HG03108 (cell line): ENCODE data around the gene VMAC.

Source experiments
- ATAC-seq: cut with Tn5 transposase; IDR thresholded peaks from one replicate; pipeline ENCODE4 v1.9.1; 2021; ENCODE audit warnings: moderate library complexity; ENCODE audit not compliant: unreplicated experiment

Gene VMAC

DNA sequence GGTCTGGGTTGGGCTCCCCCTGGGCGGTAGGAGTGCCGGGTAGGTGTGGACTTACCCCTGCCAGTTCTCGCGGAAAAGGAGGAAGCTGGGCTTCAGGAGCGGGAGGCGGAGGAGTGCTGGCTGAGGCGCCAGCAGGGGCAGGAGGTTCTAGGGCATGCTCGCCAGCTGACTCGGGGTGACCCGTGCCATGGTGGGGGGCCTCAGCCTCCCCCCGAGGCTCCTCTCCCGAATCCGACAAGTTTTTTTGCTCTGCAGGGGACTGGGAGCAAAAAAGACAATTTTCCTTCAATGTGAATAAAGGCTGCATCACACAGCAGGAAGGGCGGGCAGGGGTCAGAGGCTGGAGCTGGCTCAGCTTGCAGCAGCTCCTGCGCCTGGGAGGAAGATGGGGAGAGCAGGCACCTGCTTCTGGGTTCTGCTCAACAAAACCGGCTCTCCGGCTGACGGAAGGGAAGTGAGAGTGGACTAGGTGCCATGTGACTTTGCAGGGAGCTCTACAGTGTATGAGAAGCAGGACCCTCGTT is 46.7 kb downstream of the VMAC start:
- no peak for ATAC-seq

DNA sequence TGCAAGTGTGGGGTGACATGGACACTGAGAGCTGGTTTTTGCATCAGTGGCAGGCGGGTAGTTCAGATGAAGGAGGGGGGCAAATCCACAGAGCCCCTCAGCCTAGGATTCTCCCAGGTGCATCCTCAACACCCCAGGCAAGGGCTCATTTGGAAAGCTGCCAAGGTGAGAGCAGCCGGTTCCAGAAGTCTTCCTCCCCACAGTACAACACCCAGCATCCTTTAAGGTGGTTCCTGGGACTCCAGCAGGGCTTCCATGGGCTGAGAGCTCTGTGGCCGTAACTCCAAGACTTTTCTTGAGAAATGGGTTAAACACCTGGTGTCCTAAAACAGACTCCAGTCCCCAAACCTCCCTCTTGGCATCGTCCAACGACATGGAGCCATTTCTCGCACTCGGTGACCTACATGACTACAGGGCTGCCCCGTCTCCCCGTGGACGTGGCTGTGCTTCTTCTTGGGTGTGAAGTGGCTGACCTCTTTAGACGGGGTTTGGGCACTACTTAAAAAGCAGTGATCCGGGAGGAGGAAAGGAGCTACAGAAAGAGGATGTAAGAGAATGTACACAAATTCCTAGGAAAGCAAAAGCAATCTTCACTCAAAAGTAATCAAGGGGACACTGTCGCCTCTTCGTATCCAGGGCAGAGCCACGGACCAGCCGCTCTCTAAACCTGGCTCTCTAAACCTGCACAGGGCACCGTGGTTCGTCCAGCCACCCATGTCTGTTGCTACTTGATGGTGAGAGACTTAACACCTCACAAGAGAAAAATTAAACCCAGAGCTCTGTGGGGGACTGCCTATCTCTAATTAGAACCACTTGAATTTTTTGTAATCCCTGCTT is 47.7 kb downstream of the VMAC start:
- no peak for ATAC-seq

DNA sequence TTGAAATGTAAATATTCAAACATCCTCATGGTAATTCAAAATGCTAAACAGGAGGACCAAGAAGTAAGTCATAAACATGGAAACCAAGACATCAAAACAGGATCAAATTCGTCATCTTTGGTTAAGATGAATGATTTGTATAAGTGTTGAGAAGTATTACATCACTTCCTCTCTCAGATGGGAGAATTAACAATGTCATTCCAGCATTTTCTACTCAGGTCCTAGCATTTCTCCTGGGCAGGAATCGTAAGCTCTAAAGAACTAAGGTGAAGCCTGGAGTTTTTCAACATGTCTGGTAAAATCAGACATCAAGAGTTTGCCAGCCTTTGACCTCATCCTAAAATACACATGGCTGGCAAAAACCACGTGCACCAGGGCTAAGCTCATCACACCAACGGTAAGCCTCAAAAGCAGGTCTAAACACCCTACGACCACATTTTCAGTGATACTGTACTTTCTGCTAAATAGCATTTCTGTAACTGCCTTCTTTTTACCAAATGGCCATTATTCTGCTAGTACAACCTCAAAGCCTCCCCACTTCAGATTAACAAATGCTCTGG is 48.4 kb downstream of the VMAC start:
- no peak for ATAC-seq

DNA sequence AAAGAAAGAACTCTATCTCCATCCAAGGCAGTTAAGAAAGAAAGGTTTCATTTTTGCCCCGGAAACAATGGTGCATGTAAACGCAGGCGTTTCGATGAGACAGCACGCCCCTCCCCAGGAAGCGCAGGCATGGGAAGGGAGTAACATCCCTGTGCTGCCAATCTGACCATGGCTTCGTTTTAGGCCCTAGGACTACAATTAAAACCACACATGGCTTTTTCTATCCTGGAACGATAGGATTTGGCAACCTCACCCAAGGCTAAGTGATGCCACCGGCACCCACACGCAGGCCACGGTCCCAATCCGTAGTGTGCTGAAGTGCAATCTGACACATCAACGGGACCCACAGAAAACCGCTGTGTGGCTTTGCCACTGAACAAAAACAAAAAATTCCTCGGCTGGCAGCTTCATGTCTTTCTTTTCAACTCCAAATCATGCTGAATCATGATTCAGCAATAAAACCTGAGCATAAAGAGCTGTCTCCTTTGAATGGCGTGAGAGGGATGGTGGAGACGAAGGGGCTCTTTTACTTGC is 49.1 kb downstream of the VMAC start:
- no peak for ATAC-seq

GRCh38 chr19:5954293-5954692 is 49.6 kb downstream of the VMAC start:
- no peak for ATAC-seq

DNA sequence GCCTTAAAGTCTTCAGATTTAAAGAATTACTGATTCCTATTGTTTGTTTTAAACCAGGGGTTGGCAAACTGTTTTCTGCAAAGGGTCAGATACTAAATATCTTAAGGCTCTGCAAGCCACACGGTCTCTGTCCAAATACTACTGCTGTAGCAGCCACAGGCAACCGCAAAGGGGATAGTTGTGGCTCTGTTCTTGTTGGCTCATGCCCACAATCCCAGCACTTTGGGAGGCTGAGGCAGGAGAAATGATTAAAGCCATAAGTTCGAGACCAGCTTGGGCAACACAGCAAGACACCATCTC is 50.9 kb downstream of the VMAC start:
- no peak for ATAC-seq

GRCh38 chr19:5956323-5956722 is 51.7 kb downstream of the VMAC start:
- no peak for ATAC-seq

GRCh38 chr19:5956728-5957127 is 52.1 kb downstream of the VMAC start:
- ATAC-seq = no peak

DNA sequence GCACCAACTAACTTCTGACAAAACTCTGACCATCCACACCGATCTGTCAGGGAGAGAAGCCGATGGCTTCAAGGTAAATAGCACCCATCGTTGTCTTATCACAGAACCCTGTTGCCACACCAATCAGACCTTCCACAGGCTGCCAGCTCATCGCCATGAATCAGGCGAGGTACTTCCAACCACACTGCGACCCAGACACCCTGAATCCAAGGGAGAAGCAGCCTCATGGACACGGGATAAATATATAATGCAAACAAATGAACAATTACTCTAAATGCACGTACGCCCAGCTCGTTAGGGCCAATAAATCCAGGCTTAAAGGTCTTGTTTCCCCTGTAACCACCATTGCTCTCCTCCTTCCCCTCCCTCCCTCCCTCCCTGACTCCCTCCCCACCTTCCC is 52.5 kb downstream of the VMAC start:
- no peak for ATAC-seq

- ATAC-seq = no peak
Measured at GRCh38 chr19:5958074-5958850, 53.6 kb downstream of the VMAC start.

DNA sequence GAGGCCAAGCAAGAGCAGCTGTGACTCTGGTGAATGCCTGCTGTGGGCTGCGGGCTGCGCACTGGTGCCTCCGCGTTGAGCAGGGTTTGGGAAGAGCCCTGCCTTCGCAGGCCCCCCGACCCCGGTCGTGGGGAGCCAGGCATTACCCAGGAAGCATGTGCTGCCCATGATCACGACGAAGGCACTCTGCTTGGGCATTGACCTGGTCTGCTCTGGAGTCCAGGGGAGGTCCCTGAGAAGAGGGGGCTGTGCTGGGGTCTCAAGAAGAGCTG is 54.1 kb downstream of the VMAC start:
- no peak for ATAC-seq

- ATAC-seq = no peak
Measured at GRCh38 chr19:5959260-5960004, 54.8 kb downstream of the VMAC start.
